GM21367 (cell line): ENCODE measurements around the gene PTCHD4.

Experiments
- ATAC-seq: cut with Tn5 transposase; IDR thresholded peaks from one replicate; pipeline ENCODE4 v1.9.1; 2021; ENCODE audit not compliant: unreplicated experiment

The PTCHD4 gene

DNA sequence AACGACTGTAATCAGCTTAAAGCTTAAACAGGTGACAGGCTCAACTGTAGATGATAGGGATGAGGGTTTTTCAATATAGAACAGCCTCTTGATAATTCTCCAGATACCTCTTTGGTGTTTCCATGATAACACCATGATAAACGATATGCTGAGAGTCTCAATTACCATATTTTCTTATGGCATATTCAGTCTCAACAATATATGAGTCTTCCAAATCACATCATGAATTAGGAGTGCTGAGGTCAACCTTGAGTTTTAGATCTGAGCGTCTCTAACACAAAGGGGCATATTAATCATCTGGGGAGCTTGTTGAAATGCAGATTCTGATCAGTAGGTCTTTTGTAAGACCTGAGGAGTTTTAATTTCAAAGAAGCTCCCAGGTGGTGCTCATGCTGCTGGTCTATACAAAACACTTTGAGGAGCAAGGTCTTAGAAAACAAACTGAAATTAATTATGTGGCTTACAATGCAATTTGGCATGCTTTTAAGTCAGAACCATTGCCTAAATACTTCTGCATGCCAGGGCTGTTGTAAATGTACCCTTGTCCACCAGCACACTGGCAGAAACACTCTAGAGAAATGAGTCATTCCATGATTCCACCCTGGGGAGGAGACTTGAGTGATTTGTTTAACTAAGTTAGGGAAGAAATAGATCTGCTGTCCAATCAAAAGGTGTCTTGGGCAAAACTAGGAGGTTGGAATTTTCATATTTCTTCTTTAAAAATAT is 49.6 kb downstream of the PTCHD4 start:
- ATAC-seq: no peak
